ENCODE measurements around the gene PCCA. TPM values are rescaled to one million over a fixed set of nuclear protein-coding genes. Genes with fewer than 3 reads are reported as not detected.

The PCCA gene
- total and polyA plus RNA-seq, 2 of the 13 experiments (the other 11 are each of a cell fraction or from before 2014, with no cell fraction given): 15.0 to 32.2 TPM

DNA sequence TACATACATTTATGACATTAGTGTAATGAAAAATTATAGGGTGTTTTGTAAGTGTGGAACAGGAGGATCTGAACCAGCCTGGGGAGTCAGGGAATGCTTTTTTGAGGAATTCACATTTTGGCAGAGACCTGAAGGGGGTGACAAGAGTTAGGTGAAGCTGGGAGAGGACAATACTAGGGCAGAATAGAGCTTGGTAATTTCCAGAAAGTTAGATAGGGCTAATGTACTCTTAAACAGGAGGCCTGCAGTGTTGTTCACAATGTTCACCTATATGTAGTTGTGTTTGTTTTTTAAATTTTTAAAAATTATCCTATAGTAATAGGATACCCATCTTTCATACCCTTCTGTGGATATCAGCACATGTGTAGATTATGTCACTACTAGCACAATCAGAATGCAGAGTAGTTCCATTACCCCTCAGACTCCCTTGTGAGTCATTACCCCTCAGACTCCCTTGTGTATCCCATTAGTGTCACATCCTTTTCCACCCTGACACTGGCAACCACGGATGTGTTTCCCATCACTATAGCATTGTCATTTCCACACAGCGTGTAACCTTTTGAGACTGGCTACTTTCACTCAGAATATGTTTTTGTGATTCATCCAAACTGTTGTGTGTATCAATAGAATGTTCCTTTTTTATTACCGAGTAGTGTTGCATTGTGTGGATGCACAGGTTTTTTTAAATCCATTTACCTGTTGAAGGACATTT is 43.1 kb downstream of the PCCA start:
- BruUV-seq (replicated peaks): no TSS peak
- peak; percentile 32 for DNase-seq (ENCODE audit: low spot score)
- 86% methylated on average over 3 of the region's 3 CpGs for WGBS (ENCODE audit: low lambda C conversion rate)
- ATAC-seq: no peak
- Histone ChIP-seq H3K27me3 (ENCODE audit: control insufficient read depth in 1 of 2, insufficient read depth in 2 of 2, low read length in 2 of 2) (no peaks in the 10 kb centered on the region), H2AFZ (ENCODE audit: low read length) (no peak overlapping the region), H3K9ac (ENCODE audit: insufficient read depth, low read depth, low read length) (no peak overlapping the region), H3K79me2 (ENCODE audit: insufficient read depth, low read length) (no peaks in the 10 kb centered on the region), H4K20me1 (ENCODE audit: insufficient read depth, low read length) (no peaks in the 10 kb centered on the region), H3K9me3 (ENCODE audit: low read length) (no peaks in the 10 kb centered on the region), H3K36me3 (replicated peaks in 1 of 2; ENCODE audit: control insufficient read depth in 1 of 2, insufficient read depth in 2 of 2, low read length in 2 of 2) (no peaks in the 10 kb centered on the region), H3K4me2 (ENCODE audit: low read depth, low read length) (no peak overlapping the region), H3K4me1 (ENCODE audit: insufficient read depth, low read length) (peaks cover 21% of the 10 kb centered on the region), H3K4me3 (replicated peaks in 1 of 3; ENCODE audit: insufficient read depth in 1 of 3, low read depth in 2 of 3, low read length in 3 of 3) (no peak overlapping the region), H3K27ac (ENCODE audit: extremely low read length, insufficient read depth, low read length) (no peak overlapping the region)
- no peak for FAIRE-seq
- CTCF ChIA-PET (ENCODE audit: low intra/inter-chr PET ratio, low total read pairs): no interaction called here
- POLR2A ChIA-PET: no interaction called here
- intact Hi-C loops (cut with micrococcal nuclease; ENCODE audit: unreplicated experiment): no loop called here
- in situ Hi-C loops (cut with HindIII; ENCODE audit: extremely low pct_ligation_motif_present, low pct_unique_long_range_greater_than_20kb): no loop called here
- TF ChIP-seq CREB1 (IDR thresholded peaks at IDR 0.05) (peak; percentile 20; the same call in 1 of the 2 replicates), CREB1 (CRISPR knock-in tag; IDR thresholded peaks at IDR 0.05) (no peak), KDM1A (CRISPR knock-in tag; IDR thresholded peaks at IDR 0.05) (no peak), TCF12 (IDR thresholded peaks at IDR 0.05) (no peak), TCF12 (CRISPR knock-in tag; IDR thresholded peaks at IDR 0.05) (no peak), FOSL2 (CRISPR knock-in tag; IDR thresholded peaks at IDR 0.05) (peak; percentile 49)

DNA sequence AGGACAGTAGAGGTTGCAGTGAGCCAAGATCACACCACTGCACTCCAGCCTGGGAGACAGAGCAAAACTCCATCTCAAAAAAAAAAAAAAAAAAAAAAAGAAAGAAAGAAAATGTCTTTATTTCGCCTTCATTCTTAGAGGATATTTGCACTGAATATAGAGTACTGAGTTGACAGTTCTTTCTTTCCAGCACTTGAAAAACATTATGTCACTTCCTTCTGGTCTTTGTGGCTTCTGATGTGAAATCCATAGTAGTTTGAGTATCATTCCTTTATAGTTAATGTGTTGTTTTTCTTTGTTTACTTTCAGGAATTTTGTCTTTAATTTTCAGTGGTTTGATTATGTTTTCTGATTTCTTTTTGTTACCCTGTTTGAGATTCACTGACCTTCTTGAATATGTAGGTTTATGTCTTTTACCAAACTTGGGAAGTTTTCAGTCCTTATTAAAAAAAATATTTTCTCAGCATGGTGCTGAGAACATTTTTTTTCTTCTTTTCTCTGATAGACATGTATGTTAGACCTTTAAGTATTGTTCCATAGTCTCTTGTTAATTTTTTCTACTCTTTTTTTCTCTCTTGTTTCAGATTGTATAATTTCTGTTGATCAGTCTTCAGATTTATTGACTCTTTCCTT is 50.1 kb downstream of the PCCA start:
- H3K9me3 ChIP-seq (ENCODE audit: low read length): no peaks in the 10 kb centered on the region
- ChIA-PET POLR2A (no interaction called here), CTCF (ENCODE audit: low intra/inter-chr PET ratio, low total read pairs) (no interaction called here)
- ATAC-seq: no peak
- in situ Hi-C loops (cut with HindIII; ENCODE audit: extremely low pct_ligation_motif_present, low pct_unique_long_range_greater_than_20kb) (no loop called here), intact Hi-C loops (cut with micrococcal nuclease; ENCODE audit: unreplicated experiment) (no loop called here)
- H3K27ac ChIP-seq (ENCODE audit: extremely low read length, insufficient read depth, low read length): no peak overlapping the region
- no peak for FAIRE-seq
- 0 out of 2 replicates have a peak, but pooled peaks cover 4% of the 10 kb centered on the region for H4K20me1 ChIP-seq (ENCODE audit: insufficient read depth, low read length)
- H3K9ac ChIP-seq (ENCODE audit: insufficient read depth, low read depth, low read length): no peak overlapping the region
- peaks cover 2% of the 10 kb centered on the region for H3K79me2 ChIP-seq (ENCODE audit: insufficient read depth, low read length)
- no peaks in the 10 kb centered on the region for H3K36me3 ChIP-seq (replicated peaks in 1 of 2; ENCODE audit: control insufficient read depth in 1 of 2, insufficient read depth in 2 of 2, low read length in 2 of 2)
- 100% methylated on average over 1 of the region's 1 CpG for WGBS (ENCODE audit: low lambda C conversion rate)
- BruUV-seq (replicated peaks): no TSS peak
- H3K4me1 ChIP-seq (ENCODE audit: insufficient read depth, low read length): peaks cover 19% of the 10 kb centered on the region
- H3K4me3 ChIP-seq (replicated peaks in 1 of 3; ENCODE audit: insufficient read depth in 1 of 3, low read depth in 2 of 3, low read length in 3 of 3): no peak overlapping the region
- H3K4me2 ChIP-seq (ENCODE audit: low read depth, low read length): no peak overlapping the region
- no peak for DNase-seq (ENCODE audit: low spot score)
- no peak overlapping the region for H2AFZ ChIP-seq (ENCODE audit: low read length)
- H3K27me3 ChIP-seq (ENCODE audit: control insufficient read depth in 1 of 2, insufficient read depth in 2 of 2, low read length in 2 of 2): no peaks in the 10 kb centered on the region
- TF ChIP-seq, protein P1, sequence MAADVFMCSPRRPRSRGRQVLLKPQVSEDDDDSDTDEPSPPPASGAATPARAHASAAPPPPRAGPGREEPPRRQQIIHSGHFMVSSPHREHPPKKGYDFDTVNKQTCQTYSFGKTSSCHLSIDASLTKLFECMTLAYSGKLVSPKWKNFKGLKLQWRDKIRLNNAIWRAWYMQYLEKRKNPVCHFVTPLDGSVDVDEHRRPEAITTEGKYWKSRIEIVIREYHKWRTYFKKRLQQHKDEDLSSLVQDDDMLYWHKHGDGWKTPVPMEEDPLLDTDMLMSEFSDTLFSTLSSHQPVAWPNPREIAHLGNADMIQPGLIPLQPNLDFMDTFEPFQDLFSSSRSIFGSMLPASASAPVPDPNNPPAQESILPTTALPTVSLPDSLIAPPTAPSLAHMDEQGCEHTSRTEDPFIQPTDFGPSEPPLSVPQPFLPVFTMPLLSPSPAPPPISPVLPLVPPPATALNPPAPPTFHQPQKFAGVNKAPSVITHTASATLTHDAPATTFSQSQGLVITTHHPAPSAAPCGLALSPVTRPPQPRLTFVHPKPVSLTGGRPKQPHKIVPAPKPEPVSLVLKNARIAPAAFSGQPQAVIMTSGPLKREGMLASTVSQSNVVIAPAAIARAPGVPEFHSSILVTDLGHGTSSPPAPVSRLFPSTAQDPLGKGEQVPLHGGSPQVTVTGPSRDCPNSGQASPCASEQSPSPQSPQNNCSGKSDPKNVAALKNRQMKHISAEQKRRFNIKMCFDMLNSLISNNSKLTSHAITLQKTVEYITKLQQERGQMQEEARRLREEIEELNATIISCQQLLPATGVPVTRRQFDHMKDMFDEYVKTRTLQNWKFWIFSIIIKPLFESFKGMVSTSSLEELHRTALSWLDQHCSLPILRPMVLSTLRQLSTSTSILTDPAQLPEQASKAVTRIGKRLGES (CRISPR knock-in tag; IDR thresholded peaks at IDR 0.05; ENCODE audit: borderline replicate concordance): no peak
- TF ChIP-seq, protein P2, sequence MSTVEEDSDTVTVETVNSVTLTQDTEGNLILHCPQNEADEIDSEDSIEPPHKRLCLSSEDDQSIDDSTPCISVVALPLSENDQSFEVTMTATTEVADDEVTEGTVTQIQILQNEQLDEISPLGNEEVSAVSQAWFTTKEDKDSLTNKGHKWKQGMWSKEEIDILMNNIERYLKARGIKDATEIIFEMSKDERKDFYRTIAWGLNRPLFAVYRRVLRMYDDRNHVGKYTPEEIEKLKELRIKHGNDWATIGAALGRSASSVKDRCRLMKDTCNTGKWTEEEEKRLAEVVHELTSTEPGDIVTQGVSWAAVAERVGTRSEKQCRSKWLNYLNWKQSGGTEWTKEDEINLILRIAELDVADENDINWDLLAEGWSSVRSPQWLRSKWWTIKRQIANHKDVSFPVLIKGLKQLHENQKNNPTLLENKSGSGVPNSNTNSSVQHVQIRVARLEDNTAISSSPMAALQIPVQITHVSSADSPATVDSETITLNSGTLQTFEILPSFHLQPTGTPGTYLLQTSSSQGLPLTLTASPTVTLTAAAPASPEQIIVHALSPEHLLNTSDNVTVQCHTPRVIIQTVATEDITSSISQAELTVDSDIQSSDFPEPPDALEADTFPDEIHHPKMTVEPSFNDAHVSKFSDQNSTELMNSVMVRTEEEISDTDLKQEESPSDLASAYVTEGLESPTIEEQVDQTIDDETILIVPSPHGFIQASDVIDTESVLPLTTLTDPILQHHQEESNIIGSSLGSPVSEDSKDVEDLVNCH (CRISPR knock-in tag; IDR thresholded peaks at IDR 0.05): no peak
- no peak for TF ChIP-seq PHF21A (CRISPR knock-in tag; IDR thresholded peaks at IDR 0.05)
